RWPE2 (cell line): Measurements from ENCODE around the gene CATSPERB.

ENCODE experiments used
- ATAC-seq: fragments of 200-7000 bp; cut with Tn5 transposase; 3 replicates; pipeline ENCODE4 v1.9.1; 2021; ENCODE audit warnings: low read depth
- DNase-seq: peaks from one replicate; pipeline ENCODE4 v3.0.0-alpha.2; 2020; ENCODE audit warnings: low spot score
- H3K27ac ChIP-seq: fragments of 450-650 bp; 2 replicates; pipeline ENCODE4 v1.5.1; 2017; ENCODE audit warnings: mild to moderate bottlenecking; ENCODE audit not compliant: poor library complexity, severe bottlenecking
- H3K27me3 ChIP-seq: fragments of 250-450 bp; sonication (Bioruptor Pico); 2 replicates; pipeline ENCODE4 v1.5.1; 2021; ENCODE audit warnings: mild to moderate bottlenecking, moderate library complexity; ENCODE audit not compliant: insufficient read depth, poor library complexity, severe bottlenecking
- H3K36me3 ChIP-seq: fragments of 250-450 bp; sonication (Bioruptor Pico); 2 replicates; pipeline ENCODE4 v1.5.1; 2020; ENCODE audit warnings: low read depth, mild to moderate bottlenecking, moderate library complexity
- H3K4me1 ChIP-seq: fragments of 250-450 bp; sonication (Bioruptor Pico); 2 replicates; pipeline ENCODE4 v1.5.1; 2021; ENCODE audit warnings: mild to moderate bottlenecking, moderate library complexity; ENCODE audit not compliant: insufficient read depth, poor library complexity, severe bottlenecking
- H3K4me3 ChIP-seq: fragments of 250-450 bp; sonication (Bioruptor Pico); 2 replicates; pipeline ENCODE4 v1.5.1; 2021; ENCODE audit warnings: mild to moderate bottlenecking, moderate library complexity; ENCODE audit not compliant: severe bottlenecking
- H3K9me3 ChIP-seq: fragments of 250-450 bp; sonication (Bioruptor Pico); 2 replicates; pipeline ENCODE4 v1.5.1; 2021; ENCODE audit warnings: mild to moderate bottlenecking, moderate library complexity; ENCODE audit not compliant: severe bottlenecking
- CTCF ChIP-seq: fragments of 450-650 bp; IDR thresholded peaks from one replicate; pipeline ENCODE4 v1.5.1; 2017; ENCODE audit warnings: mild to moderate bottlenecking, moderate library complexity; ENCODE audit not compliant: poor library complexity, severe bottlenecking

Gene CATSPERB

DNA sequence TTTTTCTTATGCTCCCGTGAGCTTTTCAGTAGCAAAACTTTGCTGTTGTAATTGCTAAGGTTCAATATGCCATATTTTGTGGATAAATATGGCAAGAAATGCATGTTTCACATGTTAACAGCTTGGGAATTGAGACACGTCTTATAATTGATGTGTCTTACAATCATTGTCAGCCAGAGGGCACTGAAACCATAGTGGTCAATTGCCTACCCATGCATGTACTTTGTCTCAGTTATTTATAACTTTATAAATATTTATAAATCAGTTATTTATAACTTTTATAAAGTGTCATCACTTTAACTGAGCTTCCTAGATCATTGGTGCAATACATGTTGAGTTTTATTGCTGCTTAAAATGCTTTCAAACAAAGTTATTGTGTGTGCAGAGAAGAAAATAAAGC lies 82.0 kb downstream of the CATSPERB start:
- H3K27ac ChIP-seq: no peak overlapping the region
- no peaks in the 10 kb centered on the region for H3K27me3 ChIP-seq
- TF ChIP-seq CTCF: peak; percentile 88
- ATAC-seq: peak; percentile 65
- no peaks in the 10 kb centered on the region for H3K9me3 ChIP-seq
- H3K36me3 ChIP-seq: no peaks in the 10 kb centered on the region
- DNase-seq: no peak
- no peak overlapping the region for H3K4me3 ChIP-seq
- H3K4me1 ChIP-seq: peaks cover 8% of the 10 kb centered on the region

DNA sequence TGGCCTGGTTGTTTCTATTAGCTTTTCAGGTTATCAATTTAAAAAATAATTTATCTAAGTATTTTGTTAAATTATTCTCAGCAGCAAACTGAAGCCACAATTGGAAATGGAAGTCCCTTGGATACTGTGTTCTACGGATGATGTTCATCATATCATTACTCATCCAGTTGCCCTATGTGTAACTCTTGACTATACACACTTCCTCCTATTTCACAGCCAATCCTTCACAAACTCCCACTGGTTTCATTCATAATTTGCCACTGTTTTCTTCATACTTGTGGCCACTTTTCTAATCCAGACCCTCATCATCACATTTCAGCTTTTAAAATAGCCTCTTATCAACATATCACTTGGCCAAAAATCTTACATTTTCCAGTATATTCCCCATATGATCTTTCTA lies 84.0 kb downstream of the CATSPERB start:
- Histone ChIP-seq H3K4me1 (no peaks in the 10 kb centered on the region), H3K27ac (no peak overlapping the region), H3K4me3 (no peak overlapping the region), H3K36me3 (no peaks in the 10 kb centered on the region), H3K27me3 (no peaks in the 10 kb centered on the region), H3K9me3 (no peaks in the 10 kb centered on the region)
- DNase-seq (no peak), ATAC-seq (no peak)
- no peak for TF ChIP-seq CTCF

DNA sequence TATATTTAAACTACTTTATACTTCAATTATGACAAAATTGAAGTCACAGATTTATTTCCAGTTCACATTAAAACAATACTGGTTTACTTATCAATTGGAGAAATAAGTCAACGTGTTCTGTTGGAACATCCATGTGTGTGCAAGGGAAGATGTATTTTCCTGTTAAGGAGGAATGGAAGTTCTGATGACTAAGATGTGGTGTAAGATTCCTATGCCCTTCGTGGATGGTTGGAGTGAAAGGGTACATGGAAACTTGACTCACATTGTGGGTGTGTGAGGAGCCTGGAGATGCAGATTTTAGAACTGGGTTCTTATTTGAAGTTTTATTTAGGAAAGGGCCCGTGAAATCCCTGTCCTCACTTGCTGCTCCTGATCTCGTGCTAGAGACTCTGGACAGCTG lies 95.3 kb downstream of the CATSPERB start:
- 0 out of 3 replicates have a peak, but pooled peaks have one; percentile 40 for ATAC-seq
- Histone ChIP-seq H3K36me3 (no peaks in the 10 kb centered on the region), H3K4me3 (no peak overlapping the region), H3K27me3 (no peaks in the 10 kb centered on the region), H3K4me1 (no peaks in the 10 kb centered on the region), H3K27ac (no peak overlapping the region), H3K9me3 (no peaks in the 10 kb centered on the region)
- no peak for TF ChIP-seq CTCF
- no peak for DNase-seq

DNA sequence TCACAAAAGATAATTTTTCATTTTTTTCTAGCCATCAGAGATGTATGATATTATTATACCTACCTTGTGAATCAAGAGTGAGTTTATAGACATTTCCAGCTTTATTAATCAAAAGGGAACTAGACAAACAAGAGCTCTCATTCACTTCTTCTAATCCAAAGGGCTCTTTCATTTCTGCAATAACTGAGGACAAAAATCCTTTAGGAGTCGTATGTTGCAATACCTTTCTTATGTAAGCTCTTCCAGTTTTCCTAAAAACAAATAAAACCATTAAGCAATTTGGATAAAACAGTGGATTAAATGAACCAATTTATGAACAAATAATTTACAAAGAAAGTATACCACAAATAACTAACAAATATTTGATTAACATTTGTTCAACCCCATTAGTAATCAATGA lies 107.1 kb downstream of the CATSPERB start:
- H3K4me3 ChIP-seq: no peak overlapping the region
- H3K27ac ChIP-seq: no peak overlapping the region
- no peak for TF ChIP-seq CTCF
- H3K36me3 ChIP-seq: no peaks in the 10 kb centered on the region
- no peaks in the 10 kb centered on the region for H3K4me1 ChIP-seq
- H3K27me3 ChIP-seq: no peaks in the 10 kb centered on the region
- H3K9me3 ChIP-seq: no peaks in the 10 kb centered on the region
- no peak for DNase-seq
- ATAC-seq: no peak

DNA sequence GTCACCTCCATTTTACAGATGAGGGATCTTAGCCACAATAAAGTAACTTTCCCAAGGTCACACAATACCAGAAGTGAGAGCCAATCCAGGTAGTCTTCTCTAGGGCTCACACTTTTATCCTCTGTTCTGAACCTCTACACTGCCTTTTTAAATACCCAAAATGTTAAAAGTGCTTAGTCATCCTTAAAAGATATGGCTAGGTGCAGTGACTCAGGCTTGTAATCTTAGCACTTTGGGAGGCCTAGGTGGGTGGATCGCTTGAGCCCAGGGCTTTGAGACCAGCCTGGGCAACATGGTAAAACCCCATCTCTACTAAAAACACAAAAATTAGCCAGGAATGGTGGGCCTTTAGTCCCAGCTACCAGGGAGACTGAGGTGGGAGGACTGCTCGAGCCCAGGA lies 117.7 kb downstream of the CATSPERB start:
- no peak for TF ChIP-seq CTCF
- Histone ChIP-seq H3K27me3 (no peaks in the 10 kb centered on the region), H3K36me3 (no peaks in the 10 kb centered on the region), H3K9me3 (no peaks in the 10 kb centered on the region), H3K4me3 (no peak overlapping the region), H3K27ac (no peak overlapping the region), H3K4me1 (peaks cover 4% of the 10 kb centered on the region)
- no peak for DNase-seq
- peak; percentile 64; the same call in 2 of the 3 replicates for ATAC-seq
